22Rv1 (cell line): ENCODE data around the gene VIPAS39.

Experiments used
- ZFX ChIP-seq: fragments of 450-650 bp; IDR thresholded peaks from 2 replicates; pipeline ENCODE4 v1.6.1; 2017; ENCODE audit warnings: antibody characterized with exemption, borderline replicate concordance
- TF ChIP-seq, protein P1 (sequence below): fragments of 450-650 bp; IDR thresholded peaks from 2 replicates; pipeline ENCODE4 v1.5.1; 2017; ENCODE audit warnings: mild to moderate bottlenecking

DNA sequence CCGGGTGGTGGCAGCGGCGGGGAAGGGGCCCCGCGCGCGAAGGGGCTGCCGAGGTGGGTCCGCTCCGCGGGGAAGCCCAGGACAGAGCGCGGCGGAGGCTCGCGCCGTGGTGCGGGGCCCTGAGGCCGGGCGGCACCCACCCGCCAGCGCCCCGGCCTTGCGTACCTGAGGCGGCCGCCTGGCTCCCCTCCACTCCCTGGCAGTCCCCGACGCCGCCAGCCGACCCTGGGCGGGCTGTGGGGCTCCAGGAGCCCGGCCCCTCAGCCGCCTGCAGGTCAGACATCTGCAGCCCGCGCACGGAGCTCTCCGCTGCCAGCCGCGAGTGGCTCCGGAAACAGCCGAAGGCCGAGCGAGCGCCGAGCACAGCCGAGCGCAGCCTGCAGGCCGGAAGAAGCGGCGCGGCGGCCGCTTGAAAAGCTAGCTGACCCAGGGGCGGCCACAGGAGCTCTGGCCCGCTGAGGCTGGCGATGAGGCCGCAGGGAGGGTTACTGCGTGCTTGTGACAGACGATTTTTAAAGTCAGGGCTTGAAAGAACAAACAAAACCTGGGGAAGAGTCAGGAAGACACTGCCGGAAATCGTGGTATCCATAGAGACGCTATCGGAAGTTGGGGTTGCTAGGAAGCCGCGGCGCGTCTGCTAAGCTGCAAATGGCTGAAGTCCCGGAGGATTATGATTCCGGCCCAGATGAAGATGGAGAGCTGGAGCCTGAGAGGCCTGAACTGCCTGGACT is 80.5 kb downstream of the VIPAS39 start, which contains the start of the genes SAMD15 and TMED8:
- TF ChIP-seq, protein P1, sequence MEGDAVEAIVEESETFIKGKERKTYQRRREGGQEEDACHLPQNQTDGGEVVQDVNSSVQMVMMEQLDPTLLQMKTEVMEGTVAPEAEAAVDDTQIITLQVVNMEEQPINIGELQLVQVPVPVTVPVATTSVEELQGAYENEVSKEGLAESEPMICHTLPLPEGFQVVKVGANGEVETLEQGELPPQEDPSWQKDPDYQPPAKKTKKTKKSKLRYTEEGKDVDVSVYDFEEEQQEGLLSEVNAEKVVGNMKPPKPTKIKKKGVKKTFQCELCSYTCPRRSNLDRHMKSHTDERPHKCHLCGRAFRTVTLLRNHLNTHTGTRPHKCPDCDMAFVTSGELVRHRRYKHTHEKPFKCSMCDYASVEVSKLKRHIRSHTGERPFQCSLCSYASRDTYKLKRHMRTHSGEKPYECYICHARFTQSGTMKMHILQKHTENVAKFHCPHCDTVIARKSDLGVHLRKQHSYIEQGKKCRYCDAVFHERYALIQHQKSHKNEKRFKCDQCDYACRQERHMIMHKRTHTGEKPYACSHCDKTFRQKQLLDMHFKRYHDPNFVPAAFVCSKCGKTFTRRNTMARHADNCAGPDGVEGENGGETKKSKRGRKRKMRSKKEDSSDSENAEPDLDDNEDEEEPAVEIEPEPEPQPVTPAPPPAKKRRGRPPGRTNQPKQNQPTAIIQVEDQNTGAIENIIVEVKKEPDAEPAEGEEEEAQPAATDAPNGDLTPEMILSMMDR: peak; percentile 33; the same call in 1 of the 2 replicates
- no peak for TF ChIP-seq ZFX
